HG03045 (cell line): Measurements from ENCODE around the gene TMSB4X.
"Not testable (repeated sequence)": the region's sequence is repeated elsewhere in the genome, so short reads cannot be mapped to it uniquely, and the experiment has no call there.

Experiments
- ATAC-seq: cut with Tn5 transposase; IDR thresholded peaks from one replicate; pipeline ENCODE4 v1.9.1; 2021; ENCODE audit warnings: mild to moderate bottlenecking, moderate library complexity; ENCODE audit not compliant: unreplicated experiment

Gene TMSB4X

DNA sequence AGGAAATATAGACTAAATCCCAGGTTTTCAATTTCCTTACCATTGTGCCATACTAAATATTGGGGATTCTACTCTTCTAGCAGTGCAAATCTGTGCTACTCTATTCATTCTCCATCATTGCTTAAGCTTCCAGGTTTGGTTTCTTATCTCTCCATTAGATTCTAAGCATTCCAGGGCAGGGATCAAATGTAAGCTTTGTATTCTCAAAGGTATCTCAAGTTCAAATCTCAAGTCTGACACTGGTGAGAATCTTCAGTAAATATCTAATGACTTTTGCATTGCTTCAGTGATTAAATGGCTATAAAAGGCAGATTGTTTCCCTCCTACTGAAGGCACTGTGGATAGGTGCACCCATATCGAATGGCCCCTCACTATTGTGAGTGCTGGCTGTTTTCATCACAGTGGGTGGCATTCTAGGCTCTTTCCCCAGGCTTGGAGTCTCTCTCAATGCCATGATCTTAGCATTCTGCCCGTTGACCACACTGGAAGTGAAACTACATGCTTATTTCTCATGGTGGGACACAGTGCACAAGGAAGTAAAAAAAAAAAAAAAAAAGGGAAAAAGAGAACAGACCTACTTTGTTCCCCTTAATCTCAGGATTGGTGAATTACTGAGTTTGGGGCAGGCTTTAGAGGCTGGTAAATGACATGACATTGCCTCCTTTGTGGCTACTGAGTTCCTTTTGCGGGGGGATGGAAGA lies 40.8 kb downstream of the TMSB4X start:
- ATAC-seq, result no peak

DNA sequence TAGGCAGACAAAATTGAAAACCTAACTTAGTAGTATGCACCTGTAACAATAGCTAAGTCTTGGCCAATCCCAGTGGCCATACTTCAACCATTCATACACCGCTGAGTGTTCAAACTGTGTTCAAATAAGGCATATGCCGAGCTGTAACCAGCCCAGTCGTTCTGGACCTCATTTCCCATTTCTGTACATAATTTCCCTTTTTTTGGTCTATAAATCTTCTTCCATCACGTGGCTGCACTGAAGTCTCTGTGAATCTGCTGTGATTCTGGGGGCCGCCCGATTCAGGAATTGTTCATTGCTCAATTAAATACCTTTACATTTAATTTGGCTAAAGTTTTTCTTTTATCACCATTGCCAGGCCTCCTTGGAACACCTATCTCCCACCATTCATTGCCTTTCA lies 41.8 kb downstream of the TMSB4X start:
- ATAC-seq, result not testable (repeated sequence)

DNA sequence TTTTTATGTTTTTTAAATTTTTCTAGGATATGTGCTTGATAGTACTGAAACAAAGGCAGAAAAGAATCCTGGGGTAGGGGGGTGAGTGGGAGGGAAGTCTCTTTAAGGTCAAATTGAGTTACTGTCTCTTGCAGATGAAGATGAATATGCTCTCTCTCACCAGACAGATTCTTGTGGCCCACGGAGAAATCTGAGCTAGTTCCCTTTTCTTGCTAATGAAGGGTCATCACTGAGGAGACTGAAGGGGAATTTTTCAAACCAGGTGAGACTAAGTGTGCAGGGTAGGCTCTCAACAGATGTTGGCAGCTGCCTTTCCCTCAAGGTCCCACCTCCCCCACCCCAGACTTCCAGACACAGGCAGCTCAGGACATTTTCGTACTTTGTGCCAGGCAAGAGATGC lies 48.0 kb downstream of the TMSB4X start:
- no peak for ATAC-seq

DNA sequence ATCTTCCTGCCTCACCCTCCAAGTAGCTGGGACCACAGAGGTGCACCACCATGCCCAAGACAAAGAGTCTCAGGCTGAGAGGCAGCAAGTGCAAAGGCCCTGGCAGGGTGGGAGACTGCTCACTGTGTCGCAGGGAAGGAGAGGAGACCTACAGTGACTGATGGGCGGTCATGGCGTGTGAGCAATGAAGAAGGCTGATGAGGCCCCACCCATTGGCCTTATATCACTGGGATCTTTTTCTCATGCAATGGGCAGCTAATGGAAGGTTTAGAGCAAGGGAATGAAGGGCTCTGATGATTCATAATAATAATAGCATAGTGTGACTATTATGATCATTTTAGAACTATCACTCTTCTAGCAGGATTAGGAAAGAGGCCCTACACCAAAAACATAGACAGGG lies 48.7 kb downstream of the TMSB4X start:
- ATAC-seq, result no peak

DNA sequence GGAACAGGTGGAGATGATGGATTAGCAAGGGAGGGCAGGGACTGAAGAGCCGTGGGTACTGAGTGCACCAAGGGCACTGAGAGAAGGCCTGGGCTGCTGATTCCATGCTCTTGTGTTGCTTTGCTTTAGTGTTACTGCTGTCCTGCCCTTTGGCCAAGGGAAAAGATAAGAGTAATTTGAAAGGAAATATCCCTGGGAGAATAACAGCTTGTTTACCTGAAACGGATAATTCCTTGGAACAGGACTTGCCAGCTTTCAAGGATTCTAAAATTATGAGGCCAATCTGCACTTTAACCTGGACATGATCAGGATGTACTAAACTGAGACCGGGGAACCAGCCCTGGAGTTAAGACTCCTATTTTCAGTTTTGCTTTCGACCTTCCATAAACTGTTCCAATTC lies 49.1 kb downstream of the TMSB4X start:
- no peak for ATAC-seq

DNA sequence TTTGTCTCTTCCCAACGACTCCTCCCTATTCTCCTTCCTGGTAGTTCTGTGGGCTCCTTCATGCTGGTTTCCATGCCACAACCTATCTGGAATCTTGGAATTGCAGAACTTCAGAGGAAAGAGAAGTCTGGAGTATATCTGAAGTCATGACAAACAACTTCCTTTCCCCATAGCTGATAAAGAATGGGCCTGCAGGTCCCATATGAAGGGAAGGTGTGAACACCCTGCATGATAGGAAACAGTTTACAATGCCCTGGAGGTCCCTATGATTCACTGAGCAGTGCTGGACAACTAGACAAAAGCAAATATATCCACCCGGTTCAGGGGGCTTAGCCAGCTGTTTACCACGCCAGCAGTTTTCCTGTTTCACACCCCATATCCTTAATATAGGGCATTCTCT lies 50.1 kb downstream of the TMSB4X start:
- no peak for ATAC-seq
